ENCODE measurements around the gene CCDC190.

Gene CCDC190

DNA sequence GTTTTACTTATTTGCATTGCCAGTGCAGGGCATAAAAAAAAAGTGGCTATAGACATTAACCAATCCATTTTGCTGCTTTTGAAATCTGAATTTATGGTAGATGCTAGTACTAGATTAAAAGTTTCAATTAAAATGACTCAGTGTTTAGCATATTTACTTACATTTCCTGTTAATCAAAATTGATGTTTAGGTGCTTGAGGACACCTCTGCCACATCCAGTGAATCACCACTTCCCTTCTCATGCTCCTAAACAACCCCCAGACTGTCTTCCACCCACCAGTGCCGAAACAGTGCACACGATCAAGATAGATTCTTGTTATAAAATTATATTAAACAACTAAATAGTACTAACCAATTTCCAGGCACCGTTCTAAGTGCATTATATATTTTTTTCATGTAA, 37.7 kb downstream of the CCDC190 start:
- TF ChIP-seq, protein P1, sequence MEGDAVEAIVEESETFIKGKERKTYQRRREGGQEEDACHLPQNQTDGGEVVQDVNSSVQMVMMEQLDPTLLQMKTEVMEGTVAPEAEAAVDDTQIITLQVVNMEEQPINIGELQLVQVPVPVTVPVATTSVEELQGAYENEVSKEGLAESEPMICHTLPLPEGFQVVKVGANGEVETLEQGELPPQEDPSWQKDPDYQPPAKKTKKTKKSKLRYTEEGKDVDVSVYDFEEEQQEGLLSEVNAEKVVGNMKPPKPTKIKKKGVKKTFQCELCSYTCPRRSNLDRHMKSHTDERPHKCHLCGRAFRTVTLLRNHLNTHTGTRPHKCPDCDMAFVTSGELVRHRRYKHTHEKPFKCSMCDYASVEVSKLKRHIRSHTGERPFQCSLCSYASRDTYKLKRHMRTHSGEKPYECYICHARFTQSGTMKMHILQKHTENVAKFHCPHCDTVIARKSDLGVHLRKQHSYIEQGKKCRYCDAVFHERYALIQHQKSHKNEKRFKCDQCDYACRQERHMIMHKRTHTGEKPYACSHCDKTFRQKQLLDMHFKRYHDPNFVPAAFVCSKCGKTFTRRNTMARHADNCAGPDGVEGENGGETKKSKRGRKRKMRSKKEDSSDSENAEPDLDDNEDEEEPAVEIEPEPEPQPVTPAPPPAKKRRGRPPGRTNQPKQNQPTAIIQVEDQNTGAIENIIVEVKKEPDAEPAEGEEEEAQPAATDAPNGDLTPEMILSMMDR (IDR thresholded peaks at IDR 0.05) = no peak

DNA sequence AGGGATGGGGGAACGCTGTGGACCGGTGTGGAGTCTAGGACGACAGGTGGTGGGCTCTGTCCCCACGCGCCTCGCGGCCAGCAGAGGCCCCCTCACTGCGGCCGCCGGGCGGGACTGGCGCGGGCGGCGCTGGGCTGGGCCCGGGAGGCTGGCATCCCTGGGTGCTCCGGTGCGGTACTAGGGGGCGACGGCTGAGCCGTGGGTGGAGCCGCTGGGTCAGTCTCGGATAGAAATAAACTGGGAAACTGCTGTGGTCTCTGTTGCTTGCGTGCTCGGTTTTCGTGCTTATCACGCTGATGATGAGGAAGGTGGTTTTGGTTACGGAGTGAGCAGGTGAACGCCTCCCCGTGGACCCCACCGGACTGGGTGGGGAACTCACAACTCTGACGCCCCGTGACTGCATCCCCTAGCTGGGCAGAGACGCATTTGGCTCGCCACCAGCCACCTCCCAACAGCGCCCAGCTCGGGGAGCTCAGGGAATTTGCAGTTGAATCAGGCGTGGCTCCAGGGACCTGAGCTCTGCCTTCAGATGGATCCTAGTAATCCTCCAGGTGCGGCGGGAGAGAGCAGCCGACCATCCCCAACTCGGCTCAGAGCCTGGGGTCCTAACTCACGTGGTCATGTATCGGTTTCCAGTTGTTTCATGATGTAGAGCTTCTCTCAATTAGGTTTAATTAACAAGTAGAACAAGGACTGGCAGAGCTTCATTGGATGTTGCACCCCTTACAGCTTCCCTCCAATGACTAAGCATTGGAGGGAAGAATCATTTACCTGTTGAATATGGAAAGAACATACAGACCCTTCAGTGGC, 38.4 kb downstream of the CCDC190 start:
- TF ChIP-seq, protein P1 (IDR thresholded peaks at IDR 0.05) = no peak
